ENCODE data around the gene ARHGAP10.

Gene ARHGAP10

DNA sequence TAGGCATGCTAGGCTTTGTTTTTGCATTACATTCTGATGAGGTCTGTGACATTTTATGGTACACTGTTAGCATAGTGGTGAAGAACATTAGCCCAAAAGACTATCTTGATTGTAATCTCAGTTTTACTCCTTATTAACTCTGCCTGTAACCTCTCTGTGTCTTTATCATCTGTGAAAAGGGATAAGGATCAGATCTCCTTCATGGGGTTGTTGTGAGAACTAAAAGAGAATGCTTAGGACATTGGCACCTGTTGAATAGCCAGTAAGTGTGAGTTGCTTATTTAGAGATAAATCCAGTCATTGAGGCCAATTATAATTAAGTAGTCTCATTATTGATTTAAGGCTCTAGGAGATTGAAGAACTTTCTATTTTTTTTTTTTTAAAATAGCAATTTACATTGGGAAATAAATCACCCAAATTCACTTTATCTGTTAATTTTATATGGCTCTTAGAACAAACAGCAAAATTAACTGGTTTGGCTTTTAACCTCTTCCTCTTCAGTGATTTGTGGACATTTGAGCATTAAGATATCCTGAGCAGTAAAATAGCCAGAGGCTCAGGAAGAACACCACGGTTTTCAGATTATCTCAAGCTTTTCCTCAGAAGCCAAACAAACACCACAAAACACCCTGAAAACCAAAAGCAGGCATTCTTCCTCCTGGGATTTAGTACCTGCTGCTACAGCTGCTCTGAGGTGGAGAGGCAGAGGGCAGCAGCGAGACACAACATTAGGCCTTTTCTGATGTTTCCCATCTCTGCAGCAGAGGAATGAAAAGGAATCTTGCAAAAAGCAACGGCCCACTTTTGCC is 192.9 kb downstream of the ARHGAP10 start:
- DNase-seq = no peak

DNA sequence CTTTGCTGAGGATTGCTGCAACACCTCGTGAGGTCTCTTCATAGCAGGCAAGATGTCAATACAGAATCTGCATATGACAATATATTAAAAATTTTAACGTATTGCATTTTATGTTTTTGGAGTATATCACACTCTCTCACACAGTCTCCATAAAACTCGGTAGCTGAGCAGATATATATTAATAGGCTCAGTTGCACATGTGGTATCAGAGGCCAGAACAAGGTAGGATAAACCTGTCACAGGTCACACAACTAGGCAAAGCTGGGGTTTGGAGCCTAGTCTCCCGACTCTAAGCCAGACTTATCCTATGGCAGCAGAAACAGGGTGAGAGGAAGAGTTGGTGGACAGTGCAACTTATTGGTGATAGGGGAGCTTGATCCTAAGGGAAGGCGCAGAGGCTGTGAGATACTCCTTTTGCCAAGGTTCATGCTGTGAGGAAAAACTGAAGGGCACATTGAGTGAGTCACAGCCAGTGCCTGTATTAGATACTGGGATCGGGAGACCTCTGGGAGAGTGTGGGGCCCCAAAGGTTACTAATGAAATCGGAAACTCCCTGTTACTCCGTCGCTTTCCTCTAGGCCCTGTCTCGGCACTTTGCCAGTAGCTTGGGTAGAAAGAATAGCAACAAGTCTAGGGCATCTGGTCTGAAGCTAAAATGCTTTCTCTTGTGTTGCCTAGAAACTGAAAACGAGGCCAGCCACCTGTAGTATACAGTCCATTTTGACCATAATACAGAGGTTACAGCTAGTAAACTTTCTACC is 195.7 kb downstream of the ARHGAP10 start:
- no peak for DNase-seq

DNA sequence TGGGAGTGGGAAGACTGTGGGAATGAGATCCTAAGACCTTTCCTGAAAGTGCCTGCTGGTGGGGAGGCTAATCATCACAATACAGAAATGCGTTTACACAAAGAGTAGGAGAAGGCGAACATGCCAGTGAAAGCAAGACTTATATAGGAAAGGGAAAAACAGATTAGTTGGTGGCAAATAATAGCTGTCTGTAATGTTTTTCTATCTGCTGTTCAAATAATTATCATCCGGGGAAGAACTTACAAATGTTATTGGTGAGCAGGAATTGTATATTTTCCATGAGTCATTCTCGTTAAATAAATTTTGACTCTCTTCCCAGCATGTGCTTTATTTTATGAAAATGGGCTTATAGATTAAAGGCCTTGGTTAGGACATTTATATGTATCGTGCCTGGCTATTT is 196.5 kb downstream of the ARHGAP10 start:
- DNase-seq = no peak

DNA sequence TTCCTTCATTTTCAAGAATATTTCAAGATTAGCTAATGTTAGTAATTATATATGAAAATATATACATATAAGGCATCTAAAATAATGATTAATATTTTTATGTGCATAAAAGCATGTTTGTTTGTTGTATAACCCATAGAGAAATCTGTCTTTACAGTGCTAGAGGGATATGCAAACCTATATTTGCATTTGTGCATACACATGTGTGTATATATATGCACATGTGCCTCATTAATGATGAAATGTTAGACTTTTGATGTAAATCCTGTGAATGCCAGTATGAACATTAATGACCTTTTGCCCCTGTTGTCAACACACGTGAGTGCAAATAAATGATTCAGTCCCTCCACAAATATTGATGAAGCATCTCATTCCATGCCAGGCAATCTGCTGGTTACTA is 197.9 kb downstream of the ARHGAP10 start:
- DNase-seq = no peak

DNA sequence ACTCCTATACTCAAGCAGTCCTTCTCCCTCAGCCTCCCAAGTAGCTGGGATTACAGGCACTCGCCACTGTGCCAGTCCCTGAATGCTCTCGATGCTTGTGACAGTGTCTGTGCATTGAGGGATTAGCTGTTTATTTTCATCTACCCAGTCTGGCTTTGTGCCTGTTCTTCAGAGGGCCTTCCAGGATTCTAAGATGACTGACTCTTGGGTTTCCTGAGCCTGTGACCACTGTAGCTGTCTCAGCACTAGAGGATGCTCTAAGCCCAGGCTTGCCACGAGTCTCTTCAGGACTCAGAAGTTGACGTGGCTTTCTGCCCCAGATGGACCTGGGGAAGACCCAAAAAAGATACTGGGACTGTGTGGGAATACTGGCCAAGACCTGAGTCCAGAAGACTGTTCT is 201.4 kb downstream of the ARHGAP10 start:
- no peak for DNase-seq

DNA sequence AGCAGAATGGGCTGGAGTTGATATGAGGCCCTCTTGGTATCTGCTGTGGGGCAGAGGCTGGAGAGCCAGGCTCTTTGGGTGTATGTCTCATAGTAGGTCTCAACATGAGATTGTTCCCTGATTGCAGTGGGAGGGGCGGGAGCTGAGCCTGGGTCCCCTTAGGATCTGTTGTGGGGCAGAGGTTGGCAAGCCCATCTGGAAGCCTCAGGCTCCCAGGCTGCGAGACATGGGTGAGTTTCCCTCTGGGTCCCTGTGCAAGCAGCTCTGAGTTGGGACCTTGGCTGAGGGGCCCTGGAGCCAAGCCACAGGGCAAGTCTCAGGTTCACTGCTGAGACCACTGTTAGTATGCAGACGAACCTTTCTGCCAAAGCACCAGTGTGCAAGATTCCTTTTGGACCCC is 201.9 kb downstream of the ARHGAP10 start:
- no peak for DNase-seq

DNA sequence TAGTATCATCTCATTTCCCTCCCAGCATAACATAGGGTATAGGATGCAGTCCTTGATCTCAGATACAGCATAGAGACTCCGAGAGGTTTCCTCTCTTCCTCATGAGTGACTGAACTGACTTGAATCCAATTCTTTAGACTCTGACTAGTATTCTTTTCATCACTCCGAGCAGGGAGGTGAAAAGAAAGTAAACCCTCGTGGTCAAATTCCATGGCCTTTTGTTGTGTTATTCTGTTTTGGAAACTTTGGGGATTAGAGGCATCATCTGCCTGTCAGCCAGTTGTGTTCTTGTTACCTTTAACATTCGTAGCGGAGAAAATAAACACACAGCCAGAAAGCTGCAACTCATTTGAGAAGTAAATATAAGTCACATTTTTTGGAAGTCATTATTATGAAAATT is 206.6 kb downstream of the ARHGAP10 start:
- DNase-seq = no peak

DNA sequence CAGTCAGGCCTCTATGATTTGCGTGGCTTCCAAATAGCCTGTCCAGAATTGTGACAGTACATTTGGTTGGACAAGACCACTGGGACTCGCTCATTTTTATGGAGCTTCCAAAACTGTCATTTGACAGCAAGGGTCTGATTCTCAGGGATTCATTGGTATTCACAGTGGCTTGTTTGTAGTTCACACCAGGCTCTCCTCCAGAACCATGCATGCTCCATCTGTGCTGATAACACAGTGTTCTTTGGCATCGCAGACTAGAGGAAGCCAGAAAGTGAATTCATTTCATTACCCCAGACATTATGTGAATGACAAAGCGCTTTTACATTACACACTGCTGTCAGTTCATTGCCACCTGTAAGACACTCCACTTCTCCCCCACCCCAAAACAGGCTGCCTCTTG is 208.3 kb downstream of the ARHGAP10 start:
- no peak for DNase-seq

DNA sequence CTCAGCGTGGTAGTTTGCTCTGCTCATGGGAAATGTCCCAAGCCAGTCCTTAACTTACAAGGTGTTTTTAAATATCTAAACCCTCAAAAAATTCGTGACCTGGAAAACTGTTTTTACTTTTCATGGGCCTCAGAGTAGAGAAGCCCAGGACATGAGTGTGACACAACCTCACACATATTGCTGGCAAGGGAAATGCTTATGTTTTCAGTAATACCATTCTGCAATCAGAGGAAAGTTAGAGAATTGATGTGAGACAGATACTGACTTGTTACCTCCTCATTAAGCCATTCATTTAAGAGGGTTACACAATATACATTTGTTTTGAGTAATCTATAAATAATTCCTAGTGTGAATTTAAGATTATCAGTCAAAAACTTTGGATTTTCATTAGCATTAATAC is 209.5 kb downstream of the ARHGAP10 start:
- DNase-seq = no peak

DNA sequence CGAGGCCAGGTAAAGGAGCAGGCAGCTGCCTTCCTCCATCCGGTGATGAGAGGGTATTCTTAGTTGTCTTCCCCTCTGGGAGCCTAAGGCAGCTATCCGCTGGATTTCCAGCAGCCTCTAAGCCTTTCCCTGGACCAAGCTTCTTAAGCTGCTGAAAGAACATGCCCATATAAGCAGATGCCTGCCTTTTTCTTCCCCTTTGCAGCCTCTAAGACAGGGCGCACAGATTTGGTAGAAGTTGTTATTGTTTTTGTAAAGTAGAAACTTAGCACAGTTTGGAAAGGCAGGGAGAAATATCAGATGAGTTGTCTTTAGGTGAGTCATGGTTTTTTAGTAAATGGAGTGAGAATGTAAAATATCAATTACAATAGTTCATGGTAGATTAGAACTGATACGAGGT is 210.8 kb downstream of the ARHGAP10 start:
- no peak for DNase-seq

DNA sequence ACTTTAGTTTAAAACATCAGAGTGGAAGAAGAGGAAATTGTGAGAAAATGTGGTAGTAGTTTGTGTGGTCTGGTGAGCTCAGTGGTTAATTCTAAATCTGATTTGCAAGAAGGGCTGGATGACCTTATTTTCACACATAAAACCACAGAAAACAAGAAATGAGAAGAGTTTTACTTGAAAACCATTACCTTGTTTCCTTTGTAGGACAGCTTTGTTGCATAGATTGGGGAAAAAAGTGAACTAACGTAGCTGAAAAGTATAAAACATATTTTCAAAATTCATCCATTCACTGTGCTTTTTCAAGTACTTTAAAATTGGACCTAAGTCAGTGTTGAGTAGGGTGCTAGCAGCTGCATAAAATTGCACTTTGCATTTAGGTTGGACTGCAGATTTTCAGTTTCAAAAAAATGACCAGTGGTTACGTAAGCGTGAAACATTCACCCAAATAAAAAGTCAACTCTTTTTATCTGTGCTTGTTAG is 211.3 kb downstream of the ARHGAP10 start:
- DNase-seq = no peak

DNA sequence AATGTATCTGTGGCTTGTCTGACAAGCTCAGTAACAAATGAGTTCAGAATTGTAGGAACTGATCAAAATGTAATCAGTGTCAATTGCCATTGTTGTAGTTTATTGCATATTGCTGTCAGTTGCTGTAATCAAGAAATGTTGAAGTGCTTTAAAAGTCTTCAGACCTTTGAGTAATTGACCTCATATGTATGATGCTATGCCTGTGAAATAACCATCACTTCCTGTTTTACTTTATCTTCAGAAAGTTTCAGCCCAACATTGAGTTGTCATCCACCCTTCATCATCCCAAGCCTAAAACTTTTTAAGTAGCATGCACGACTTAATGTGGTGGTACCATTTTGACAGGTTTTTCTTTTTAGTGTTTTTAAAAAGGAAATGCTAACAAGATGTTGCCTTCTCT is 212.4 kb downstream of the ARHGAP10 start:
- DNase-seq = no peak

DNA sequence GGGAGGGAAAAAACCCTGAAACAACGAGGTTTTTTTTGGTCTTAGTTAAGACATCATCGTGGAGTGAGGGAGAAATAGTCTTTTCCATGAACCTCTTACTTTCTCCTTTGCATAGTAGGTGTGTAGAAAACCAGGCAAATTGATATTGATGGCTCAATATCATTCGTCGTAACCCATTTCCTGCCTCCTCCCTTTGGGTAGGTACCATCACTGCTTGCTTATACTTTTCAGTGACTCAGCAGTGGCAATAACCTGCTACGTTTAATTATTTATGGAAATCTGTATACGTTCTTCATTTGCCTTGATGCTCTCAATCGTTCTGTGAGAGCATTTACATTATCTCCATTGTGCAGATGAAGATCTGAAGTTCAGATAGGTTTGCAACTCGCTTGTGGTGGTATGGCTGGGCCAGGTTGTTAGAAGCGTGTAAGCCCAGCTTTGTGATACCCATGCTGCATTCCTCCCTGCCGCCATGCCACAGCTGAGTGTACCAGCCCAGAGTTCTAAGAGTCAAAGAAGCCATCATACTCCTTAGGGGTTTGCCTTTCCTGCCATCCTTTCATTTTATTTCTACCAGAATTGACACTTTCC is 212.9 kb downstream of the ARHGAP10 start:
- DNase-seq = no peak

DNA sequence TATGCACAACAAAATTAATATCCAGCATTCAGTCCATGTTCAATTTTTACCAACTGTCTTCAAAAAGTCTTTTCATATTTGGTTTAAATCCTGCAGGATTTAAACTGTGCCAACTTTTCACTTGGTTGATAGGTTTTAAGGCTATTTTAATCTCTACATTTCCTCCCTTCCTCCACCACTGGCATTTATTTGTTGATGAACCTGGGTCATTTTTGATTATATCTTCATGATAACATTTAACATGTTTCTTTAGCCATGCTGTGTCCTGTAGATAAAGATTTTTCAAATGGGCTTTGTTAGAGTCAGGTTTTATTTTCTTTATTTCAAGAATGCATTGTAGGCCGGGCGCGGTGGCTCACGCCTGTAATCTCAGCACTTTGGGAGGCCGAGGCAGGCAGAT is 216.4 kb downstream of the ARHGAP10 start:
- DNase-seq = no peak

DNA sequence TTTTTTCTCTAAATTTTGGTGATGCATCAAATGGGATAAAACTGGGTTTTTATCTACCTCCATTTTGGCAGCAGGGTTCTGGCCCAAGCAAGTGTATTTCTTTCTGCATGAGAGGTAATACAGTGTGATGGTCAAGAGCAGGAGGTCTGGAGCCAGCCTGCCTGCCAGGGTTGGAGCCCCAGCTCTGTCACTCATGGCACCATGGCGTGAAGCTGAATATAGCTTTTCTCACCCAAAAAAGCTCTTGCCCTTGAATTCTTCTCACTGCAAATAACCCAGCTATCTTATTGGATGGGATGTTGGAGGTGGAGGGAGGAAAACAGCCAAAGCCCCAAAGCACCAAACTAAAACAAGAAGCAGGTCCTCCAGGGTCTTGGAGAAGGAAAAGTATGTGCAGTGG is 218.4 kb downstream of the ARHGAP10 start:
- DNase-seq = no peak

DNA sequence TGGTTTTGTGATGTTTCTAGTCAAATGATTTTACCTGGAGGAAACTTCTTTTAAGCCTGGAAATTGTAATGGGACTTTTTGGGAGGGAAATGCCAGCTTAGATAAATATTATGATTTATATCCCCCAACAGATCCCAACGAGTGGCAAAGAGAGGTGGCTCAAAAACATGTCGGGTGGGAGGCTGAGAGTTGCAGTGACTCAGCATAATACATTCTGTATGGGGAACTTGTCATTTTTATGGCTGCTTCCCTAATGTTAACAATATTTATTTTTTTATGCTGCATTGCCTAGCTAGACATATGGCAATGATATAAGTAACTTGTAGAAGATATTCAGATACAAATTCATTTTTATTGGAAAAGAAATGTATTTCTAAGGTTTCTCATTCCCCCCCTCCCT is 219.0 kb downstream of the ARHGAP10 start:
- DNase-seq = no peak

DNA sequence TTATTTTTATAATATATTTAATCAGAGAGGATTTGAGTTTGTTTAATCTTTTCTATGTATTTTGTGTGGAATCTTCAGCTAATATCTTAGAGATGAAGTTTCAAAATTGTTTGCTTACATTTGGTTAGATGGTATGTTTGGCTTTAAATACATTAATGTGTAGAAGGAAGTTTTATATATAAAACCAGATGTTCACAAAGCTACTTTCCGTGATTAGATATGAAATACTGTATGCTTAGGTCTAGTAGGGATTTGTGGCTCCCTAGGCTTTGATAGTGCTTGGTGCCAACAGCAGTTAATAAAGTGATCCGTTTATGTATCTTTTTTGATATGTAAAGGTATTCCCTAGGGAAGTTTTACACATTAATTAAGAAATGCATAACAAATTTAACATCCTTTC is 223.0 kb downstream of the ARHGAP10 start:
- no peak for DNase-seq

DNA sequence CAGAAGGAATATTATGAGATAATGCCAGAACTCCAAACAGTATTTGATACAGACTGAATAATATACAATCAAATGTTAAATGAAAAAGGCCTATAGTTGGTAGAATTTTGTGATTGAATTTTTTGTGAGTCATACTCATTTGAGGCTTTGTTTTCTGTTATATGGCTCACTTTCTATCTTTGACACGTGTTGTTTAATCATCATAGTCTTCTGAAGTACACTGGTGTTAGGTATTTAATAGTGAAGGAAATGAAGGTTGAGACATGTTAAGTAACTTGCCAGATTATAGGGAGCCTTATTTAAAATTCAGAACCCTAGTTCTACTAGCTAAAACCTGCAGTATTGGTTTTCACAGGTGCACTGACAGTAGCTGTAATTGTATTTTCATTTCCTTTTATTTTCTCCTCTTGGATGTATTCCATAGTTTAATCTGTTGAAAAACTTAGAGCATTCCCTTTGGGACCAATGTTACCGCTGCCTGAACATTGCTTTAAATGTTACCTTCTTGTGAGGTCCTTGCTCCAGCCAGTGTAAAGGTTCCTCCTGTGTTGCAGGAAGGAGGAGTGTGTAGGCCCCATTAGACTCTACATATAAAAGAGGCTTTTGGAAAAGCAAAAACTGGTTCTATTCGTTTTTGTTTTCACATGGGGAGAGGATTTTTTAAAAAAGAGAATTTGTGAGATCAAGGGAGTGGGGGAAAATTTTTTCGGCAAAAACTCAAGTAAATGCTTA is 224.1 kb downstream of the ARHGAP10 start:
- no peak for DNase-seq

DNA sequence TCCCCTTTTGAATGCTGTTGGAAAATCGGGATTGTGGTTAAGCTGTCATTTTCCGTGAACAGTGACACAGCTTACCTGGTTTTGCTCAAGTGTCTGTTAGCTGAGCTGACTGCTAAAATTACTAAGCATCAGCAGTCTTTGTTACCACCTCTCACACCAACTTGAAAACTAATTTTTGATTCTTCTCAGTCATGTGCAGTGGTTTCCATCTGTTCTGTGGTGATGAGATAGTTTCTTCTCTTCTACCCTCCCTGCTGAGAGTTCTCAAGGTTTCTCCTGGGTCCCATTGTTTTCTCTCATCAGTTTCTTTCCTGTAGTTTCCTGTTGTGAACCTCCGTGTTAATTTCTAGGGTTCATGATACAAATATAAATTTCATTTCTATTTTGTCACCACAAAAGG is 225.6 kb downstream of the ARHGAP10 start:
- DNase-seq = no peak

DNA sequence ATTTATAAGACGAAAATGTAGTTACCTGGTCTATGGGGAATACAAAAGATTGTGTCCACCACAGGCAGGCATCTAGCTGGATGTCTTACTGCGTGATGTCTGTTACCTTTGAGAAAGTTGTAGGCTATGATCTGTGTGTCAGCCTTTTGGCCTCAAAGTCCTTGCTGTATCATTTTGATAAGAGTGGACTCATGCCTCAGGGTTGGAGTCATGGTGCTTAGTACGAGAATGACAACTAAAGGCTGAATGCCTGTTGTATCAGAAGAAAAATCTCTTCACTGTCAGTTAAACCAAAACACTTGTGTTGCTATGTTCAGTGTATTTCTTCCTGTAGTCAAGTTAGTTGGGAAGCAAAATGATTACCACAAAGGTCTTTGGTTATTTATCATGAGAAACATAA is 226.2 kb downstream of the ARHGAP10 start:
- DNase-seq = no peak

DNA sequence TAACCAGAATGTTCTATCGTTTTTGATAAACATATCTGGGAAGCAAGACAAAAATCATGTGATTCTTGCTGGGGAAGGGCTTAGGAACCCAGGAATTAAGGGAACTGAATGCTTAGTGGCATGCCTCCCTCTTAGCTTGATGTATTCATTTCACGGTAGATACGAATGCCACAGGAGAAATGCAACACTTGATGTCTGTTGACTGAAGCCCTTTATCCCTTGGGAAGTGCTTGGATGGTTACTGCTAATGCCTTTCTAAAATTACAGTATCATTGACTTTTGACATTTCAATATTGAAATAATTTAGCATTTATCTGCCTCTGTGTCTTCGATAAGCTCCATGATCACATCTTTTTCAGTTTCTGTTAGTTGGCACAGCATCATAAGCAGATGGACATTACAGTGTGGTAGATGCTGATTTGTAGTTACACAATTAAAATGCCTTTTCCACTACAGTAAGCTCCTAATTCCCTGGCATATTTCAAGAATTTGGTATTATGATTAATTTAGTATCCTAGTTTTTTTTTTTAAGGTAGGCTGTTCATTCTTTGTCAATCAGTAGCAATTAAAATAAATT is 226.7 kb downstream of the ARHGAP10 start:
- DNase-seq = no peak

DNA sequence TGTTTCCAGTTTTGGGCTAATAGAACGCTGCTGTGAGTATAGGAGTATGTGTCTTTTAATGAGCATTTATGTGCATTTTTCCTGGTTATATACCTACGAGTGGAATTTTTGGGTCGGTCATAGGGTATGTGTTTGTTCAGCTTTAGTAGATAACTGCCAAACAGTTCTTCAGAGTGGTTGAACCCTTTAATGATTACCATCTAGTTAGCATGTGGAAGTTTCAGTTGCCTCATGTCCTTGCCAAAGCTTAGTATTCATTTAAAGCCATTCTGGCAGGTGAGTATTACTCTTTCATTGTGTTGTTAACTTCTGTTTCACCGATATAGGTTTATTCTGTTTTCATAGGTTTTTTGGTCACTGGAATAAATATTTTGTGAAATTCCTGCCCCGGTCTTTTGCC is 229.1 kb downstream of the ARHGAP10 start:
- DNase-seq = no peak

DNA sequence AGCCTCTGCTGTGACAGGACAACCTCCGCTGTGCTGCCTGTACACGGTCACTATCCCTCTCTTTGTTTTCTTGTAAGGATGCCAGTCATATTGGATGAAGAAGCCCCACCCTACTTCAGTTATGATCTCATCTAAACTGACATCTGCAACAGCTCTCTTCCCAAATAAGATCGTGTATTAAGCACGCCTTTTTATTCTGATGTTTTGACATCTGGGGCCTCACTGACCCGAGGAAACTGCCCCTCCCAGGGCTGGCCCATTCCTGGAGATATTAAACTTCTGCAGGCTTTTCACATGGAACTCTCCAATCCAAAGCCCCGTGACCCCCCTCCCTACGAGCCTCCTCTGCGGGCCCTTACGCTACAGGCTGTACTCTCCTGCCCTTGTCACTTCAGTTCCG is 232.0 kb downstream of the ARHGAP10 start:
- DNase-seq = no peak
